GM12872 (cell line): ENCODE results near the gene MRPL12.
A peak's percentile ranks its signal among the peaks of the same experiment; 100 is the strongest.

Experiments used
- CTCF ChIP-seq: IDR thresholded peaks from 3 replicates; pipeline ENCODE4 v1.5.1; 2011; ENCODE audit warnings: low read depth, mild to moderate bottlenecking, low read length, moderate library complexity; ENCODE audit not compliant: insufficient read depth

MRPL12 gene

DNA sequence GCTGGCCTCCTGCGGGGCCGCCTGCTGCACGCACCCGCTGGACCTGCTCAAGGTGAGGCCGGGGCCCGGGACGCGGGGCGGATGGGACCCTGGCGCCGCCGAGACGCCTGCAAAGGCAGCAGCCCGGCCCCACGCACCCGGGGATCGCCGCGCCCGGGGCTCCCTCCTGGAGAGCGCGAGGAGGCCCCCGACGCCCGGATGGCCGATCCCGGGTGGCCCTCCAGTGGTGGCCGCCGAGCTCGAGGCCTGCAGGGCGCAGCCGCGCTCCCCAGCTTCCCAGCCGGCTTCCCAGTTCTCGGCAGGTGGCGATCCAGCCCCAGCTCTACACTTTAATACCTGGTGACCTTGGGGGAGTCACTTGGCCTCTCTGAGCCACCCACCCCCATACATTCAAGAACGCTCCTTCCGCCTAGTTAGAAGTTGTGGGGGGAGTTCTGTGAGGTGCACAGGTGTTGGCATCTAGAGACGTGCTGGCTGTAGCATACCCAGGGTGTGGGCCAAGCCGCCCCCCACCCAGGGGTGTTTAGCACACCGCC lies 9.4 kb downstream of the MRPL12 start:
- TF ChIP-seq CTCF: peak; percentile 19; the same call in 1 of the 3 replicates

DNA sequence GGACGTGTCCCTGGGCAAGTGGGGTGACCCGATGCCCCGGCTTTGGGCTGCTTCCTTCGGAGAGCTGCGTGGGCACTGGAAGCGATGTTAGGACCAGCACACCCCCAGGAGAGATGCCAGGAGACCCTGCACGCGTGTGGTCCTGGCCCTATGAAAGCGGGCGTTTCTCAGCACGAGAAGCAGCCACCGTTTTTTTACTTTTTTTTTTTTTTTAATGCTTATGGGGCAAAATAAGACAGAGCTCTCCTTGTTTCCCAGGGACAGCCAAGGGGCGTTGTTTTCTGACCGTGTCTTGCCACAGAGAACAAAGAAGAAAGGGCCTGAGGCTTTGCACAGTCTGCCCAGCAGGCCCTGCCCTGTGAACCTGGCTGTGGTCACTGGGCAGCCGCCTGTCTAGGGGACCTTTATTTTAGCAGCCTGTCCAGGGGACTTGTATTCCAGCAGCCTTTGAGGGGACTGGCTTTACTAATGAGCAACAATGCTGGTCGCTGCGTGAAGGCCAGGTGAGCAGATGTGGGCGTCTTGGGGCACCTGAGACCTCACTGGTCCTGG lies 9.9 kb downstream of the MRPL12 start:
- TF ChIP-seq CTCF: no peak

- no peak for TF ChIP-seq CTCF
Observed at GRCh38 chr17:81713556-81714411, 10.6 kb downstream of the MRPL12 start.

DNA sequence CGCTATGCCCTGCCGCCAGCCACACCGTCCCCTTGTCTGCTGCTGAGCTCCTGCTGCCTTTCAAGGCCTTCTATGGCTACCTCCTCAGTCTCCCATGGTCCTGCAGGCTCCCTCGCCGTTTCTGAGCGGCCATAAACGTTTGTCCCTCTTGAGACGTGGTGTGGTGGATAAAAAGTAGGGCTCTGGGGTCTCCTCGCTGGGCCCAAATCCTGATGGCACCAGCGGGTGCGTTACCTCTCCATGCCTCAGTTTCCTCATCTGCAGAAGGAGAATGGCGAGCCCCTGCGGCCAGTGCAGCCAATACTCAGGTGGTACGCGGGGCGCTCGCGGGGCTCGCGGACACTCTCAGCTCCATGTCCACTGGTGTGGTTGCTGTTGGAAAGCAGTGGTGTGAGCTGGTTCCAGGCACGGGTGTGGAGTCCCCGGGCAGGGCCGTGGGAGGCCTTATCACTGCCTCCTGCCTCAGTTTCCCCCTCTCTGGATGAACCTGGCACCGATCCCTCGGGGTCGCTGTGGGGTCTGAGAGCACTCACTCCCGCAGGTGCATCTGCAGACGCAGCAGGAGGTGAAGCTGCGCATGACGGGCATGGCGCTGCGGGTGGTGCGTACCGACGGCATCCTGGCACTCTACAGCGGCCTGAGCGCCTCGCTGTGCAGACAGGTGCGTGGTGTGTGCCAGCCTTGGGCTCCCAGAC lies 11.4 kb downstream of the MRPL12 start:
- TF ChIP-seq CTCF: no peak

DNA sequence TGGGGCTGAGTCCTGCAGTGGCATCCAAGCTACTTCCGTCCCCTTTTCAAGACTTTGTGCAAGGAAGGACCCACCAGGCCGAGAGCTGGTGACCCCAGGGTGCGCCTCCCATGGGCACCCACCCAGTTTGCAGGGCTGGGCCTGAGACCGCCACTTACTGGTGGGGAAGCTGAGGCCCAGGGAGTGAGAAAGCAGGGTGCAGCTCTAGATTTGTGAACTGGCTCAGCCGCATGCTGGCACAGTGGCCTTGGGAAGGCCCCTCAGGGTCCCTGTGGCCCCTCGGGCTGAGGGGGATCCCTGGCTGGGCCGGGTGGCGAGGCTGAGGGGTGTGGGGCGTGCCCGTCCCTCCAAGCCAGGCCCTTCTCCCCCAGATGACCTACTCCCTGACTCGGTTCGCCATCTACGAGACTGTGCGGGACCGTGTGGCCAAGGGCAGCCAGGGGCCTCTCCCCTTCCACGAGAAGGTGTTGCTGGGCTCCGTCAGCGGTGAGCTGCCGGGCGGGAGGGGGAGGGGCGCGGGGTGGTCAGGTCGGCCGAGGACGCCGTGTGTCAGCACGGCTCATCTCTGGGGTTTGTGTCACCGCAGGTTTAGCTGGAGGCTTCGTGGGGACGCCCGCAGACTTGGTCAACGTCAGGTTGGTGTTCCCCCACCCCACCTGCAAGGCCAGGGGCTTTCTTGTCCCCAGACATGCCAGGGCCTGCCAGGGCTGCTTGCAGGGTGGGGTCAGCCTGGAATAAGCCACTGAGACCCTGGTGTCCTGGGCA lies 12.1 kb downstream of the MRPL12 start:
- TF ChIP-seq CTCF: no peak

DNA sequence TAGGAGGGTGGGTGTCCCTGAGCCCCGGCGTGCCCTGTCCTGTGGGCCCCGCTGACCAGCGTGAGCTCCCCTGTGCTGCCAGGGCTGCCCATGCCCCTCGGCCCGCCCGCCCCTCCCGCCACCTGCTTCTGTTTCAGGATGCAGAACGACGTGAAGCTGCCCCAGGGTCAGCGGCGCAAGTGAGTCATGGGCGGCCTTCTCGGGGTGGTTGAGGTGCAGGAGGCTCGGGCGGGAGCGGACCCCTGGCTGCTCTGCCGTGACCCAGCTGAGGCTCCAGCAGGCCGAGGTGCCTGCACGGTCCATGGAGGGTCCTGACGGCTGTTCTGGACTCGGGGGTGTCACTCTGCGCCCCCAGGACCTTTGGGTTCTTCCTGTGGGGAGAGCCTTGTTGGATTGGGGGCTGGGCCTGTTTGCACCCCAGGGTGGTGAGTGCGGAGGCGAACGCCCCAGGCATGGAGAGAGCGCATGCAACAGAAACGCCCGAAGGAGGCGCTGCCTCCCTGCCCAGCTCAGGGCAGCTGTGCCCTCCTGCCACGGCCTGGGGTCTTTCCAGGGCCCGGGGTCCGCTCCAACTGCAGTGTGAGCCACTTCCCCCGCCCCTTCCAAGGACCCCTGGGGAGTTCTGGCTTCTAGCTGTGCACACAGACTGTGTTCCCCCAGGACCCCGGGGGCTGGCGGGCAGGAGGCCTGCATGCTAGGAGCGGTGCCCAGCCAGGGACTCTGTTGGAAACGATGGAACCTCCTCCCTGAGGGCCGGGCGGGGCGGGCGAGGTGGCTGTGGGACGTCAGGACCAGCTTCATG lies 12.9 kb downstream of the MRPL12 start:
- TF ChIP-seq CTCF: no peak
